HG02938 (cell line): ENCODE data around the gene PDZD8.
A peak's percentile ranks its signal among the peaks of the same experiment; 100 is the strongest.
"Not testable (repeated sequence)": the region's sequence is repeated elsewhere in the genome, so short reads cannot be mapped to it uniquely, and the experiment has no call there.

Experiments used
- ATAC-seq: cut with Tn5 transposase; IDR thresholded peaks from one replicate; pipeline ENCODE4 v1.9.1; 2021; ENCODE audit warnings: mild to moderate bottlenecking, moderate library complexity; ENCODE audit not compliant: unreplicated experiment

Gene PDZD8

GRCh38 chr10:117350909-117351308, 24.3 kb downstream of the PDZD8 start:
- ATAC-seq: peak; percentile 95

GRCh38 chr10:117348236-117348635, 27.0 kb downstream of the PDZD8 start:
- ATAC-seq: no peak

GRCh38 chr10:117346574-117346973, 28.7 kb downstream of the PDZD8 start:
- no peak for ATAC-seq

DNA sequence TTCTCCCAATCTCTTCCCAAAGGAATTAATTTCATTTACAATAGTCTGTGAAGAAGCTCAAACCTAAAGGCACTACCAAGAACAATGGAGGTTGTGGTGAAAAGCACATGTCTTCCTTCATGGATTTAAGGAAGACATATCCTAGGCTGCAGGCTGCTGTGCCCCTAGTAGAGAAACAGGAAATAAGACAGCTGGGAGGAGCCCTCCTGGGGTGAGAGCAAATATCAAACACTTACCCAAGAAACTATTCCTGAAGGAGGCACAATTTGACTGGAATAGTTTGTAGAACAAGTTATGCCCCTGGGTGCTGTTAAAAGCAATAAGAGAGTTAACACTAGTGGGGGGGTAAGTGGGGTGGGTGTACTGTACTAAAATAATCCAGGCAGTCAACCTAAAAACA, 30.1 kb downstream of the PDZD8 start:
- ATAC-seq: no peak

- no peak for ATAC-seq
Observed at GRCh38 chr10:117342641-117343040, 32.6 kb downstream of the PDZD8 start.

DNA sequence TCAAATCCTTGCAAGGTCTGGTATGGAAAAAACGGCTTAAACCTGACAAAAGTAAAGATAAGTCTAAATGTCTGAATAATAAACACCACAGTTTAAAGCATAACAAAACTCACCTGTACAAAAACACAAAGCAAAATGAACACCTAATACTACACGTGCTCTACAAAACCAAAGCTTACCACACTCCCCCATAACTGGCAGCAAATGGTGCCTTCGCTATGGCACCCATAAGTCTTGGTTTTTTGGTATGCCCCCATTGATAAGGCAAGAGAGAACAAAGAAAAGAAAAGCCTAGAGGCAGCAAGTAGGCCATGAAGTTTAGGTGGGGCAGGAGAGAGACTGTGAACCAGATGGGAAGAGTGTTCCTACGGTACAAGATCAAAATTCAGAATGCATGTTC, 34.2 kb downstream of the PDZD8 start:
- ATAC-seq: no peak

- no peak for ATAC-seq
Observed at GRCh38 chr10:117339979-117340378, 35.3 kb downstream of the PDZD8 start.

- no peak for ATAC-seq
Observed at GRCh38 chr10:117339578-117339977, 35.7 kb downstream of the PDZD8 start.

GRCh38 chr10:117334926-117335325, 40.3 kb downstream of the PDZD8 start:
- ATAC-seq: no peak

DNA sequence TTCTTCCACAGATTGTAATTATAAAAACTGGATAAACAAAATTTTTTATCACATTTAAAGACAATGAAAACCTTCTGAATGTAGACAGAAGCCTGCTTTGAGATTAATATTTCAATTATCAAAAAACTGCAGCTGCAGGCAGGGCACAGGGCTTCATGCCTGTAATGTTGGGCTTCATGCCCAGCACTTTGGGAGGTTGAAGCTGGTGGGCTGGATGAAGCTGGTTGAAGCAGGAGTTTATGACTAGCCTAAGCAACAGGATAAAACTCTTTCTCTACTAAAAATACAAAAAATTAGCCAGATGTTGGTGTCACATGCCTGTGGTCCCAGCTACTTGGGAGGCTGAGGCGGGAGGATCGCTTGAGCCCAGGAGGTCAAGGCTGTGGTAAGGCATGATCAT, 41.2 kb downstream of the PDZD8 start:
- ATAC-seq: no peak

GRCh38 chr10:117327262-117327661, 48.0 kb downstream of the PDZD8 start:
- ATAC-seq: no peak

DNA sequence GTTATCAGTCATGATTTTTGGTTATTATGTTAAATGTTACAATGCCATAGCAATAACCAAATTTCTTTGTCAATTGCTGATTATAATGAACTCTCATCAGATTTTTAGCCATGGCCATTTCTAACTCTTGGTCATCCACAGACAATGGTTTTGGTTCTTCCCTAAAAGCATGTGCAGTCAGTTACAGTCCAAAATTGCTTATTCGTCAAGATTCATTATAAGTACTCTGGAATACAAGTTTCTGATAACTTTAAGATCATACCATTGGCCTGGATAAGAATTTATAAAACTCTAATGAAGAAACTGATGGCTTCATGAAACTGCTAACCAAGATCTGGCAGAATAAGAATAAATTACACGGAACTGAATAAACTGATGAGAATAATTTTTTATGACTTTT, 50.9 kb downstream of the PDZD8 start:
- no peak for ATAC-seq

GRCh38 chr10:117322260-117322659, 53.0 kb downstream of the PDZD8 start:
- no peak for ATAC-seq

- no peak for ATAC-seq
Observed at GRCh38 chr10:117320050-117320665, 55.1 kb downstream of the PDZD8 start.

- no peak for ATAC-seq
Observed at GRCh38 chr10:117318909-117319308, 56.3 kb downstream of the PDZD8 start.

GRCh38 chr10:117316701-117317100, 58.5 kb downstream of the PDZD8 start:
- ATAC-seq: no peak

- no peak for ATAC-seq
Observed at GRCh38 chr10:117313641-117314040, 61.6 kb downstream of the PDZD8 start.

- ATAC-seq: no peak
Observed at GRCh38 chr10:117312430-117312829, 62.8 kb downstream of the PDZD8 start.

GRCh38 chr10:117311261-117311660, 64.0 kb downstream of the PDZD8 start:
- ATAC-seq: no peak

- no peak for ATAC-seq
Observed at GRCh38 chr10:117306674-117307073, 68.6 kb downstream of the PDZD8 start.

DNA sequence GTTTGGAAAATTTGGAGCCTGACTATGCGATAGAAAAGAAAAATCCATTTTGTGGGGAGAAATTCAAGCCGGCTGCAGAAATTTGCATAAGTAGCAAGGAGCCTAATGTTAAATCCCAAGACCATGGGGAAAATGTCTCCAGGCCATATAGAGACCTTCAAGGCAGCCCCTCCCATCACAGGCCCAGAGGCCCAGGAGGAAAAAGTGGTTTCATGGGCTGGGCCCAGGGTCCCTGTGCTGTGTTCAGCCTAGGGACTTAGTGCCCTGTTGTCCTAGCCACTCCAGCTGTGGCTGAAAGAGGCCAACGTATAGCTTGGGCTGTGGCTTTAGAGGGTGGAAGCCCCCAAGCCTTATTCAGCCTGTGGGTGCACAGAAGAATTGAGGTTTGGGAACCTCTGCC, 71.8 kb downstream of the PDZD8 start:
- not testable (repeated sequence) for ATAC-seq

GRCh38 chr10:117300671-117301070, 74.6 kb downstream of the PDZD8 start:
- no peak for ATAC-seq

DNA sequence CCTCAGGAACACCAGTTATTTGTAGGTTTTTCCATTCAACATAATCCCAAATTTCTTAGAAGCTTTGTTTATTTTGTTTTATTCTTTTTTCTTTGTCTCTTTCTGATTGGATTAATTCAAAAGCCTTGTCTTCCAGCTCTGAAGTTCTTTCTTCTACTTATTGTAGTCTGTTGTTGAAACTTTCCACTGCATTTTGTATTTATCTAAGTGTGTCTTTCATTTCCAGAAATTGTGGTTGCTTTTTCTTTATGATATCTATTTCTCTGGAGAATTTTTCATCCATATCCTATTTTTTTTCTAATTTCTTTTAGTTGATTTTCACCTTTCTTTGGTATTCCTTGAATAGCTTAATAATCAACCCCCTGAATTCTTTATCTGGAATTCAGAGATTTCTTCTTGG, 75.8 kb downstream of the PDZD8 start:
- ATAC-seq: no peak
